Breast epithelium (tissue), 3 donors: Measurements from ENCODE around the gene SLC35B4.

ENCODE experiments used
- POLR2A ChIP-seq: fragments of 450-650 bp; IDR thresholded peaks from one replicate; pipeline ENCODE4 v1.6.1; 2016; ENCODE audit warnings: antibody characterized with exemption, mild to moderate bottlenecking, moderate library complexity
- POLR2AphosphoS5 ChIP-seq, 3 donors: sonication (generic); formaldehyde crosslinking; IDR thresholded peaks; one replicate each; pipeline ENCODE4 v1.6.1; 2017; ENCODE audit warnings: antibody characterized with exemption in 3 of 3
- TF ChIP-seq, protein P1 (sequence below), 3 donors: fragments of 450-650 bp; IDR thresholded peaks; one replicate each; pipeline ENCODE4 v1.5.1; 2016 to 2017; ENCODE audit warnings: antibody characterized with exemption in 3 of 3, mild to moderate bottlenecking in 3 of 3, moderate library complexity in 3 of 3

DNA sequence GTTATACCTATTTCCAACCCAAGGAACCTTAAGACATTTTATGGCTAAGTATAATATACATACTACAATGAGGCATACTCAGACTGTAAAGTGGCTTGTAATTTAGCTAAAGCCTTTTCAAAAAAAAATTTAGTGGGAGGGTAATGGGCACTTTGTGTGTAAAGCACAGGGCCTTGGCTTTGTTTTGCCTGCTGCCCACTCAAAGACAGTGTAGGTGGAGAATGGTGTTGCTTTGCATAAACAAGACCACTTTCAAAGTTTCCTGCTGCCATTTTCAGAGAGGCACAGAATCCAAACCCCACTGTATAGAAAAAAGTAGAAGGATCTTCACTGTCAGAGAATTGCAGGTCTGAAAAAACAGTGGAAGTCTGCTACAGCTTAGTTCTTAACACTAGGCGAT is 21.2 kb upstream of the SLC35B4 start:
- TF ChIP-seq, protein P1, sequence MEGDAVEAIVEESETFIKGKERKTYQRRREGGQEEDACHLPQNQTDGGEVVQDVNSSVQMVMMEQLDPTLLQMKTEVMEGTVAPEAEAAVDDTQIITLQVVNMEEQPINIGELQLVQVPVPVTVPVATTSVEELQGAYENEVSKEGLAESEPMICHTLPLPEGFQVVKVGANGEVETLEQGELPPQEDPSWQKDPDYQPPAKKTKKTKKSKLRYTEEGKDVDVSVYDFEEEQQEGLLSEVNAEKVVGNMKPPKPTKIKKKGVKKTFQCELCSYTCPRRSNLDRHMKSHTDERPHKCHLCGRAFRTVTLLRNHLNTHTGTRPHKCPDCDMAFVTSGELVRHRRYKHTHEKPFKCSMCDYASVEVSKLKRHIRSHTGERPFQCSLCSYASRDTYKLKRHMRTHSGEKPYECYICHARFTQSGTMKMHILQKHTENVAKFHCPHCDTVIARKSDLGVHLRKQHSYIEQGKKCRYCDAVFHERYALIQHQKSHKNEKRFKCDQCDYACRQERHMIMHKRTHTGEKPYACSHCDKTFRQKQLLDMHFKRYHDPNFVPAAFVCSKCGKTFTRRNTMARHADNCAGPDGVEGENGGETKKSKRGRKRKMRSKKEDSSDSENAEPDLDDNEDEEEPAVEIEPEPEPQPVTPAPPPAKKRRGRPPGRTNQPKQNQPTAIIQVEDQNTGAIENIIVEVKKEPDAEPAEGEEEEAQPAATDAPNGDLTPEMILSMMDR (IDR thresholded peaks at IDR 0.05), result no peak
- TF ChIP-seq POLR2A (no peak), POLR2AphosphoS5 (IDR thresholded peaks at IDR 0.05) (no peak)
